Measurements from ENCODE around the gene BLOC1S3. TPM values are rescaled to one million over a fixed set of nuclear protein-coding genes. Genes with fewer than 3 reads are reported as not detected.

Gene BLOC1S3
- total and polyA plus RNA-seq, 8 donors: 2.1 to 12.3 (median 5.3) TPM

DNA sequence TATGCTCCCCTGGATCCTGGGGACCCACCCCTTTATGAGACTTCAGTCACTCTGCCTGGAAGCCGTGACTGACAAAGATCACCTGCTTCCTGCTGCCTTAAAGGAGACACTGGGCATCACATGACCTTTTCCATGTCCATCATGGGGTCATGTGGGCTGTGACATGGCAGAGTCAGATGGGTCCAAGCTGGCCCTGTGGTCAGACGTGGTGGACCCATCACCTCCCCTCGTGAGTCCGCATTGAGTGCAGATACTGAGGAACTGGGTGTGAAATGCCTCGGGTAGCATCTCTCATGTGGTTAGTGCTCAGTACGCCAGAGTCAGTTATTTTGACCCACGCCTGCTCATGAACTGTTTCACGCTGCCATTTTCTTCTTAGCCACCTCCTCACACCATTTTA lies 44.9 kb upstream of the BLOC1S3 start:
- no peak for DNase-seq
- TF ChIP-seq CTCF (IDR thresholded peaks at IDR 0.05): no peak
- H3K27me3 ChIP-seq: no peaks in the 10 kb centered on the region
- no peak for FAIRE-seq
- no peak overlapping the region for H3K4me3 ChIP-seq
- 87 to 96% methylated on average over 8 of the region's 8 CpGs for WGBS, 2 donors
- H3K36me3 ChIP-seq: no peaks in the 10 kb centered on the region
- no peaks in the 10 kb centered on the region for H3K4me1 ChIP-seq
- no peak for ATAC-seq
- no peak overlapping the region for H3K27ac ChIP-seq
- H3K9me3 ChIP-seq: no peaks in the 10 kb centered on the region
- intact Hi-C loops (cut with DNase I): no loop called here

- H3K27me3 ChIP-seq: no peaks in the 10 kb centered on the region
- no peaks in the 10 kb centered on the region for H3K36me3 ChIP-seq
- ATAC-seq: no peak
- H3K4me1 ChIP-seq: no peaks in the 10 kb centered on the region
- 95 to 96% methylated on average over 21 of the region's 21 CpGs for WGBS, 2 donors
- H3K27ac ChIP-seq: no peak overlapping the region
- TF ChIP-seq CTCF (IDR thresholded peaks at IDR 0.05): no peak
- H3K9me3 ChIP-seq: no peaks in the 10 kb centered on the region
- FAIRE-seq: no peak
- DNase-seq: no peak
- no peak overlapping the region for H3K4me3 ChIP-seq
- intact Hi-C loops (cut with DNase I): no loop called here
Observed at GRCh38 chr19:45135176-45135885, 43.3 kb upstream of the BLOC1S3 start.

DNA sequence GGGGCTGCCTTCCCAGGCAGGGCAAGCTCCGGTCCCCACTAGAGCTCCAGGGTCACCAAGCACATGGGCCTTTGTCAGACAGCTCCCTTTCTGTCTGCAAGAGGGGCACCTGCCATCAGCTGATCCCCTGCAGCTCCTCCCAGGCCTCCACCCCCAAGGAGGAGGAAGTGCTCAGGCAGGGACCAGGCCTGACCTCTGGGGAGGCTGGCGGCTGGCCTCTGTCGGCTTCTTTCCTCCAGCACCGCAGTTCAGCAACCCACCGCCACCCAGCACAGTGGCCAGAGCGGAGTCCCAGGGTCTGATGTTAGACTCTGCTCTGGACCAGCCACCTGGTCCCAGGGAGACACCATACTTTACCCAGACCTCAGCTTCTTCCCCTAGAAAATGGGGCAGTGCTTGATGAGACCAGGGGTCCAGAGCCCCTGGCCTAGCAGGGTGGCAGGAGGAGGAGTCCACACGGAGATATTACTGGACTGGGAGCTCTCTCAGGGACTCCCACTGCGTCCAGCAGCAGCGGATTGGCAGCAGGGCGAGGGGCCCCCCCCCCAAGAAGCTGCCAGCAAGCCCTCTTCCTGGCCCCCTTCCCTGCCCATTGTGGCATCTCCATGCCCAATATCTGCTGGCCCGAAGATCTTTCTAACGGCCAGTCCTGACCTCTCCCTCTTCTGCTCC lies 41.9 kb upstream of the BLOC1S3 start:
- TF ChIP-seq CTCF (IDR thresholded peaks at IDR 0.05): no peak
- H3K27me3 ChIP-seq: no peaks in the 10 kb centered on the region
- intact Hi-C loops (cut with DNase I): no loop called here
- H3K27ac ChIP-seq: no peak overlapping the region
- no peaks in the 10 kb centered on the region for H3K4me1 ChIP-seq
- no peaks in the 10 kb centered on the region for H3K9me3 ChIP-seq
- ATAC-seq (peak in 1 of 4 donors; percentile 6), DNase-seq (no peak), FAIRE-seq (no peak)
- 80 to 85% methylated on average over 12 of the region's 12 CpGs for WGBS, 2 donors
- H3K36me3 ChIP-seq: no peaks in the 10 kb centered on the region
- no peak overlapping the region for H3K4me3 ChIP-seq

- intact Hi-C loops (cut with DNase I): no loop called here
- FAIRE-seq: no peak
- H3K27ac ChIP-seq: no peak overlapping the region
- peaks cover 0 to 5% (median 0%) of the 10 kb centered on the region in 3 donors for H3K36me3 ChIP-seq
- peak in 2 of 4 donors; percentile 36 to 51 for ATAC-seq
- no peak for DNase-seq
- no peaks in the 10 kb centered on the region for H3K4me1 ChIP-seq
- no peak overlapping the region for H3K4me3 ChIP-seq
- H3K27me3 ChIP-seq: no peaks in the 10 kb centered on the region
- no peak for TF ChIP-seq CTCF (IDR thresholded peaks at IDR 0.05)
- 83 to 84% methylated on average over 17 of the region's 17 CpGs for WGBS, 2 donors
- H3K9me3 ChIP-seq: no peaks in the 10 kb centered on the region
Observed at GRCh38 chr19:45137179-45137761, 41.3 kb upstream of the BLOC1S3 start.

Measured in pancreas (tissue), 10 donors.